Esophagus (tissue), 2 donors: ENCODE results near the gene AMDHD2. TPM values are rescaled to one million over a fixed set of nuclear protein-coding genes. Genes with fewer than 3 reads are reported as not detected.
A peak's percentile ranks its signal among the peaks of the same experiment; 100 is the strongest.
"Not testable (repeated sequence)": the region's sequence is repeated elsewhere in the genome, so short reads cannot be mapped to it uniquely, and the experiment has no call there.

Experiments
- H3K27ac ChIP-seq, 2 donors: one replicate each; pipeline ENCODE4 v1.5.1; 2013; ENCODE audit warnings: low read depth in 2 of 2, mild to moderate bottlenecking in 2 of 2, inconsistent platforms in 1 of 2, low read length in 1 of 2, moderate library complexity in 1 of 2
- H3K27me3 ChIP-seq, 2 donors: one replicate each; pipeline ENCODE4 v1.6.1; 2013; ENCODE audit warnings: low read length in 2 of 2, control low read depth in 1 of 2, mild to moderate bottlenecking in 1 of 2; ENCODE audit not compliant: insufficient read depth in 2 of 2, control insufficient read depth in 1 of 2
- H3K36me3 ChIP-seq, 2 donors: one replicate each; pipeline ENCODE4 v1.6.1; 2013; ENCODE audit warnings: low read length in 1 of 2; ENCODE audit not compliant: control insufficient read depth in 2 of 2, insufficient read depth in 2 of 2
- H3K4me1 ChIP-seq, 2 donors: one replicate each; pipeline ENCODE4 v1.6.1; 2013; ENCODE audit warnings: low read length in 1 of 2; ENCODE audit not compliant: control insufficient read depth in 2 of 2, insufficient read depth in 2 of 2
- H3K4me3 ChIP-seq, 2 donors: one replicate each; pipeline ENCODE4 v1.5.1; 2013; ENCODE audit warnings: low read length in 2 of 2, mild to moderate bottlenecking in 2 of 2, low read depth in 1 of 2, moderate library complexity in 1 of 2
- H3K9me3 ChIP-seq, 2 donors: one replicate each; pipeline ENCODE4 v1.6.1; 2013; ENCODE audit warnings: mild to moderate bottlenecking in 2 of 2, low read depth in 1 of 2, low read length in 1 of 2, moderate library complexity in 1 of 2; ENCODE audit not compliant: control insufficient read depth in 2 of 2, insufficient read depth in 1 of 2
- WGBS, 2 donors: extraction: QIAGEN DNeasy Blood & Tissue Kit; methylation state at CpG; one replicate each; pipeline ENCODE4 v1.1.7; 2013; 5-methylcytosine and 5-hydroxymethylcytosine counted together
- polyA plus RNA-seq, 2 donors: library from polyadenylated mRNA; stranded (reverse); fragments of 200-250 nt; gene quantifications; one replicate each; pipeline ENCODE4 v1.2.3, GENCODE V29; 2013
- donor health status: healthy with polysubstance abuse.
- donor health status: Bipolar disorder and iron deficiency.

The AMDHD2 gene
- polyA plus RNA-seq, 2 donors = 18.8 to 24.1 TPM

DNA sequence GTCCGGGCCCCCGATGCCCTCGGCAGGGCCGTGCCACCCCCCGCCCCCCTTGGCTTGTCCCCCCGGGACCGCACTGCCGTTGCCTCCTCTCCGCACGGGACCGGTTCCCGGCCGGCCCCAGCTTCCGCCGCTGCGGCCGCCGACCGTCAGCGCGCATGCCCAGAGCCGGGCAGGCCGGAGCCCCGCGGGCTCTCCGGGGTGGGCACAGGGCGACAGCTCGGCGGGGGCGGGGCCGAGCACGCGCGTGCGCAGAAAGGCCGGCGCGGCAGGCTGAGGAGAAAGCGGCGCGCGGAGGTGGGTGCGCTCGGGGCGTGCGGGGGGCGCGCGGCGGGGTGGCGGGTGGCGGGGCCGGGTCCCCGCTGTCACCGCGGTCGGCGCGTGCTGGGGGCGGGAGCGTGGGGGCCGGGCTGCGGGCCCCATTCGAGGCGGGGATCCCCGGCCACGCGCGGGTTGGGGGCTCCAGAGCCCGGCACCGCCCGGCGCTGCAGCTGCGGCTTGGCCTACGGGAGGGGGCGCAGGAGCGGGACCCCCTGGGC lies 45.2 kb upstream of the AMDHD2 start, which contains the start of gene TBC1D24:
Gene TBC1D24 (plus strand): TSS at position 251 of the 536 bp plus-strand sequence. CDS start 21,022 bp downstream, outside the sequence.
- H3K4me1 ChIP-seq = peaks cover 8 to 25% of the 10 kb centered on the region in 2 donors
- H3K27ac ChIP-seq = peak within 1 kb of the TSS; percentile 36 to 74
- peaks cover 0 to 4% of the 10 kb centered on the region in 2 donors for H3K27me3 ChIP-seq
- no peaks in the 10 kb centered on the region for H3K36me3 ChIP-seq
- H3K4me3 ChIP-seq = peak within 1 kb of the TSS; percentile 46 to 69
- H3K9me3 ChIP-seq = no peaks in the 10 kb centered on the region
- WGBS, 2 donors = 1% methylated on average over 42 to 77 of the region's 77 CpGs

DNA sequence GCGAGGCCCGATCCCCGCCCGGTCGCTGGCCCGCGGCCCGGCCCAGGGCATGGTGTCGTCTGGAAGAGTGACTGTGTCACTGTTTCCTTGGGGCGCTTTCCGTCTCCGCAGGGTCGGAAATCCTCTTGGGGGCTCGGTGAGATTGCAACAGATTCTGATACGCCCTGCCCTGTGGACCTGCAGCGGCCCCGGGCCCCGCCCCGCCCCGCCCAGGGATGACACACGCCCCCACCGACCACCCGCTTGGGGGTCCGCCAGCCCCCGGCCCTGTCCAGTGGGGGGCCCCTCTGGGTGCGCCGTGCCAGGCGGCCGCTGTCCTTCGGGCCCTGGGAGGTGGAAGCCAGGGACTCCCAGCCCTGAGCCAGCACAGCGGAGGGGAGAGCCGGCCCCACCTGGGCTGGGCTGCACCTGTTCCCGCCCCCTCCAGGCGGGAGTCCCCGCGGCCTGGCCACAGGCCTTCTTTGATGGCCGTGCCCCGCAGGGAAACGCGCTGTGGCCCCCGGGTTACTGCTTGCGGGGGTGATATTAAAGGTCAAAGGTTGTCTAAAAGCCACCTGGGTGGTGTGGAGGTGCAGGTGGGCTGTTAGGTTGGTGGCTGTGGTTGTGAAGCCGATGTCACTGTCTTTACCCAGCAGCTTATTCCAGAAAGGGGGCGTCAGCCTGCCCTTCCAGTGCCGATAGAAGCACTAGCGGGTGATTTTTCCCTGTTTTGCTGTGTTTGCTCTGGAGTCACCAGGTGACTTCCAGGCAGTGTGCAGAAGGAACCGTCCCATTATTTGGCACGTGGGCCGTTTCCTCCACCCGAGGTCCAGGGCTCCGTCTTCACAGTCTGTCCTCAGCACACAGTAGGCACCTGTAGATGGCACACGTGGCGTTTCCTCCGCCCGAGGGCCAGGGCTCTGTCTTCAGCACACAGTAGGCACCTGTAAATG lies 44.5 kb upstream of the AMDHD2 start:
- Histone ChIP-seq H3K27me3 (peaks cover 0 to 4% of the 10 kb centered on the region in 2 donors), H3K36me3 (no peaks in the 10 kb centered on the region), H3K4me1 (peaks cover 8 to 25% of the 10 kb centered on the region in 2 donors), H3K27ac (no peak overlapping the region), H3K9me3 (no peaks in the 10 kb centered on the region), H3K4me3 (peak overlapping the region; percentile 46 to 69)
- WGBS, 2 donors = 10 to 12% methylated on average over 51 to 55 of the region's 55 CpGs

DNA sequence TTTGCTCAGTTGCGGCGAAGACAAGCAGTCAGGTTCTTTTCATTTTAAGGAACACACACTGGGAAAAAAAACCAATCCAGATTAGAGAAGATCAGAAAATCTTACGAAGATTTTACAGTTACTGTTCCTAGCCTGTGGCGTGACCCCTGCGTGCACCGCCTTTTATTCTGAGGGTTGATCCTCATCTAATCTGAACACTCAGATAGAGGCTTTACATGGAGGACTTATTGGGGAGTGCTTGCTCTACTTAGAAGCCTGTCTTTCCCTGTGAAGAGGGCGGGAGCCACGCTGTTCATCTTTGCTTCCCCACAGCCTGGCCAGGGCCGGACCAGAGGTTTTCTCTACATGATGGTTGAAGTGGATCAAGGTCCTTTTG lies 43.8 kb upstream of the AMDHD2 start:
- no peak overlapping the region for H3K27ac ChIP-seq
- 80 to 94% methylated on average over 9 of the region's 9 CpGs for WGBS, 2 donors
- H3K27me3 ChIP-seq = peaks cover 0 to 2% of the 10 kb centered on the region in 2 donors
- peaks cover 8 to 27% of the 10 kb centered on the region in 2 donors for H3K4me1 ChIP-seq
- no peak overlapping the region for H3K4me3 ChIP-seq
- no peaks in the 10 kb centered on the region for H3K9me3 ChIP-seq
- H3K36me3 ChIP-seq = no peaks in the 10 kb centered on the region

GRCh38 chr16:2476741-2477140 lies 43.4 kb upstream of the AMDHD2 start:
- H3K4me1 ChIP-seq = peaks cover 5 to 23% of the 10 kb centered on the region in 2 donors
- no peaks in the 10 kb centered on the region for H3K36me3 ChIP-seq
- 73 to 90% methylated on average over 3 of the region's 3 CpGs for WGBS, 2 donors
- H3K4me3 ChIP-seq = no peak overlapping the region
- H3K9me3 ChIP-seq = no peaks in the 10 kb centered on the region
- H3K27me3 ChIP-seq = peaks cover 0 to 2% of the 10 kb centered on the region in 2 donors
- no peak overlapping the region for H3K27ac ChIP-seq

DNA sequence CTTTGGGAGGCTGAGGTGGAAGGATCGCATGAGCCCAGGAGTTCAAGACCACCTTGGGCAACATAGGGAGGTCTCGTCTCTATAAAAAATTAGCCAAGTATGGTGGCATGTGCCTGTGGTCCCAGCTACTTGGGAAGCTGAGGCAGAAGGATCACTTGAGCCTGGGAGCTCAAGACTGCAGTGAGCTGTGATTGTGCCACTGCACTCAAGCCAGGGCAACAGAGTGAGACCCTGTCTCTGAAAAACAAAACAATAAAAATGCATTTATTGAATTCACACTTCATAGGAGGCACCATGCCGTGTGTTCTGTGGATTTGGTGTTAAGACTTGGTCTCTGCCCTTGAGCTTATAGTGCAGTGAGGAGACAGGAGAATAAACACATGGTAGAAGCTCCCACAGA lies 42.8 kb upstream of the AMDHD2 start:
- Histone ChIP-seq H3K9me3 (no peaks in the 10 kb centered on the region), H3K4me1 (peaks cover 4 to 17% of the 10 kb centered on the region in 2 donors), H3K27me3 (no peaks in the 10 kb centered on the region), H3K36me3 (no peaks in the 10 kb centered on the region), H3K4me3 (no peak overlapping the region), H3K27ac (no peak overlapping the region)
- 89 to 97% methylated on average over 3 of the region's 3 CpGs for WGBS, 2 donors

GRCh38 chr16:2478279-2478678 lies 41.9 kb upstream of the AMDHD2 start:
- H3K27ac ChIP-seq = no peak overlapping the region
- H3K4me1 ChIP-seq = peaks cover 4 to 19% of the 10 kb centered on the region in 2 donors
- H3K9me3 ChIP-seq = no peaks in the 10 kb centered on the region
- no peaks in the 10 kb centered on the region for H3K36me3 ChIP-seq
- H3K4me3 ChIP-seq = no peak overlapping the region
- no peaks in the 10 kb centered on the region for H3K27me3 ChIP-seq
- WGBS, 2 donors = 67 to 73% methylated on average over 8 of the region's 8 CpGs

- not testable (repeated sequence) for H3K9me3 ChIP-seq, H3K4me3 ChIP-seq, H3K36me3 ChIP-seq, H3K27me3 ChIP-seq, H3K27ac ChIP-seq
- WGBS, 2 donors = 94% methylated on average over 10 of the region's 10 CpGs
- peaks cover 4 to 12% of the 10 kb centered on the region in 2 donors for H3K4me1 ChIP-seq
Measured at GRCh38 chr16:2479996-2480395, 40.2 kb upstream of the AMDHD2 start.

DNA sequence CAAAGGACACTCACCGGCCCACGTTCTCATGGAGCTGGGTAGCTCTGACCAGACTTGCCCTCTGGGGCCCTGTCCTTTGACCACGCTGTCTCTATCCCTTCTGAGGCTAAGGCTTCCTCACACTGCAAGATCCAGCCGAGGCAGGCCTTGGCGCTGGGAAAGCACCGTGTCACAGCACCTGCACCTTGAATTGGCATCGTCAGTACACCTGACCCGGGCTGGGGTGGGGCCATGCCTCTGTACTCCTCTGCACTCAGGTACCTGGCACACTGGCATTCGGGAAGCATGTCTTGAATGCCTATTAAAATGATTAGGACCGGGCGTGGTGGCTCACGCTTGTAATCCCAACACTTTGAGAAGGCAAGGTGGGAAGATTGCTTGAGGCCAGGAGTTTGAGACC lies 39.2 kb upstream of the AMDHD2 start:
- 52 to 54% methylated on average over 12 of the region's 12 CpGs for WGBS, 2 donors
- no peaks in the 10 kb centered on the region for H3K27me3 ChIP-seq
- no peaks in the 10 kb centered on the region for H3K36me3 ChIP-seq
- H3K27ac ChIP-seq = peak overlapping the region; percentile 4 to 11
- H3K9me3 ChIP-seq = no peaks in the 10 kb centered on the region
- H3K4me3 ChIP-seq = no peak overlapping the region
- H3K4me1 ChIP-seq = peaks cover 0 to 7% of the 10 kb centered on the region in 2 donors

GRCh38 chr16:2481676-2482075 lies 38.5 kb upstream of the AMDHD2 start:
- WGBS, 2 donors = 69 to 72% methylated on average over 7 of the region's 7 CpGs
- Histone ChIP-seq H3K4me1 (peaks cover 0 to 6% of the 10 kb centered on the region in 2 donors), H3K27ac (no peak overlapping the region), H3K36me3 (no peaks in the 10 kb centered on the region), H3K27me3 (no peaks in the 10 kb centered on the region), H3K9me3 (no peaks in the 10 kb centered on the region), H3K4me3 (no peak overlapping the region)
